Measurements from ENCODE around the gene AK8.
A peak's percentile ranks its signal among the peaks of the same experiment; 100 is the strongest.

Gene AK8

DNA sequence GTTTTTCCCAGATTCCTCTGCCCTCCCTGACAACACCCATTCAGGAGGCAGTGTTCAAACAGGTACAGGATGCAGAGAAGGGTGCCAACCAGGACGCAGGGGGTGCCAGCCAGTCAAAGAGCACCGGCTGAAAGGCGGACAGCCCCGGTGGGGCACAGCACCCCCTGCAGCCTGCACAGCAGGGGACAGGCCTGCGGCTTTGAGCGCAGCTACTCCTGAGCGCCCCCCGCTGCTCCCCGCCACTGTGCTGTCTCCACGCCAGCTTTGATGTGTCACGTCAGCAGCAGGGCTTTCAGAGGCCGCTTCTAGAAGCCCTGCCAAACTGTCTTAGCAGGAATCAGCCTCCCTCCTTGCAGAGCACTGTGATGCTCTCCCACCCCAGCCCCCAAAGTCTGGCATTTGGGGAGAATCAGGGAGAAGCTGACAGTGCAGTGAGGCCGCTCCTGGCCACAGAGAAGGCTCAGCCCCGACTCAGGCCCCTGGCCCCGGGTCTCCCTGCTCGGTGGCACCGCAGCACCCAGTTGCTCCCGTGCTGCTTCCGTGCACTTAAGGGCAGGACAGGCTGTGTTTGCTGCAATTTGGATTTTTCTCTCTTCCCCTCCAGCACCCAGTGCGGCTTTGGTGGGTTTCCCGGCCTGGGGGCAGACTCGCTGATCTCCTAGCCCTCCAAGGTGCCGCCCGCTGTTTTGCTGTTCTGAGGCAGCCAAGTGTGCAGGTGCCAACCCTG lies 20.3 kb downstream of the AK8 start:
- DNase-seq: no peak

GRCh38 chr9:132857031-132857430 lies 21.1 kb downstream of the AK8 start:
- DNase-seq: no peak

- DNase-seq: no peak
Measured at GRCh38 chr9:132855904-132856303, 22.2 kb downstream of the AK8 start.

- no peak for DNase-seq
Measured at GRCh38 chr9:132854832-132855231, 23.3 kb downstream of the AK8 start.

- DNase-seq: no peak
Measured at GRCh38 chr9:132853482-132853881, 24.6 kb downstream of the AK8 start.

GRCh38 chr9:132849185-132849706 lies 28.8 kb downstream of the AK8 start:
- DNase-seq: peak; percentile 60

- DNase-seq: no peak
Measured at GRCh38 chr9:132846918-132847515, 31.1 kb downstream of the AK8 start.

DNA sequence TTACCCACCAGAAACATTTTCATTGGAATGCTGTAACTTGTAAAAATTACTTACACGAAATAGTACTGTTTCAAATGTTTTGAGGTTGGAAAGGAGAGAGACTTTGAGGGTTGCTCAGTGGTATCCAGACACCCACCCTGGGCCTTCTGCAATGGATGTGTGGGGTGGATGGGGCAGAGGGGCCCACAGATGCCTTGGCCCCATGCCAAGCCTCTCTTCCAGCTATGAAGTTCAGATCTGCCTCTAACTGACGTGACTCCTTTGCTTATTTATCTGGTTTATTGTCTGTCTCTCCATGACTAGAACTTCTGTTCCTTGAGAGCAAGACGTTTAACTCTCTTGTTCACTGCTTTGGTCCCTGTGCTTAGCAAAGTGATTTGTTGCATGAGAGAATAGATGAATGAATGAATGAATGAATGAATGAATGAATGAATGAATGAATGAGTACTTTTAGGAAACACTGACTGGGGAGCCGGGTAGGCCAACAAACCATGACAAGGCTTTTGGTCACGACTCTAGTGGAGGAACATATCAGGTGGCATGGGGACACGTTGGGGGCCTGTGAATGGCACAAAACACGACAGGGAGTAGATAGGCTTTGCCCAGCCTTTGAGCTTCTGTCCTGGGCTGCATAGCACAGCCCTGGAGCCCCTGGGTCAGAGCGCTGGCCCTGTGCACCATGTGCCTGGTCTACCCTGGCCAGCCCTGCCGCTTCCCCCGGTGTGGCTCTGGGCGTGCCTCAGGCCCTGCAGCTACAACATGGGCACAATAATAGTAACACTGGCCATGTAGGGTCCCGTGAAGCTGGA lies 31.8 kb downstream of the AK8 start:
- DNase-seq: no peak

- no peak for DNase-seq
Measured at GRCh38 chr9:132842124-132843044, 35.7 kb downstream of the AK8 start.

DNA sequence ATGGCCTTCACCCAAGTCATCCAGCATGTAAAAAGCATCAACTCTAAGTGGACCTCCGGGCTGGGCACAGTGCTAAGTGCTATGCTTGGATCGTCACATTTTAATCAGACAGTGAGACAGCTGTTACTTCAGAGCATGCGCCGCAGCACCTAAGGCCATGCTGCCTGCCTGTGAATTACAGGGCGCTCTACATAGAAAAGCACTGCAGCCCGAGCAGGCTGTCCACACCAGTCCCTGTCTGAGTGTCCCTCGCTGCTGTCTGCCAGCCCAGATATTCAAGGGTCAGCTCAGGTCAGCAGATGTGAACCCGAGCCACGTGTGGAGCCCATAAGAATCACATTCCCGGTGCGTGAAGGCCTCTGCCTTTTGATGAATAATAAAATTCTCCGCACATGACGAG lies 37.1 kb downstream of the AK8 start:
- DNase-seq: no peak

- no peak for DNase-seq
Measured at GRCh38 chr9:132838291-132838690, 39.8 kb downstream of the AK8 start.

- no peak for DNase-seq
Measured at GRCh38 chr9:132837501-132838286, 40.4 kb downstream of the AK8 start.

DNA sequence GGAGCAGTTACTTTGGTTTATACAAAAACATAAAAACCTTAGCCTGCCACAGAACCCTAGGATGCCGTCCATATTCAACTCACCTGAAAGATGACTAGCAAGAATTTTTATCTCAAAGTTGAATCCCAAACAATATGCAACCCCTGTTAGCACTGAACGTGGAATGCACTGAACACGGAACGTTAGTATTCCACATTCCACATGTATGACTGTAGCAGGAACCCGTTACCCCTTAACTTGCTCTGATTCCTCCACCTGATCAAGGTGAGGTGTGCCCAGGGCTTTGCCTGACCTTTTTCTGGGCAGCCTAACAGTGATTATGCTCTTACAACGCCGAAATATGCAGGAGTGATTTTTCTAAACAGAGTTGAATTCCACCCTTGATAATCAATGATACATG lies 43.7 kb downstream of the AK8 start:
- no peak for DNase-seq

GRCh38 chr9:132833550-132834121 lies 44.4 kb downstream of the AK8 start:
- no peak for DNase-seq

GRCh38 chr9:132832171-132832881 lies 45.8 kb downstream of the AK8 start:
- DNase-seq: no peak

DNA sequence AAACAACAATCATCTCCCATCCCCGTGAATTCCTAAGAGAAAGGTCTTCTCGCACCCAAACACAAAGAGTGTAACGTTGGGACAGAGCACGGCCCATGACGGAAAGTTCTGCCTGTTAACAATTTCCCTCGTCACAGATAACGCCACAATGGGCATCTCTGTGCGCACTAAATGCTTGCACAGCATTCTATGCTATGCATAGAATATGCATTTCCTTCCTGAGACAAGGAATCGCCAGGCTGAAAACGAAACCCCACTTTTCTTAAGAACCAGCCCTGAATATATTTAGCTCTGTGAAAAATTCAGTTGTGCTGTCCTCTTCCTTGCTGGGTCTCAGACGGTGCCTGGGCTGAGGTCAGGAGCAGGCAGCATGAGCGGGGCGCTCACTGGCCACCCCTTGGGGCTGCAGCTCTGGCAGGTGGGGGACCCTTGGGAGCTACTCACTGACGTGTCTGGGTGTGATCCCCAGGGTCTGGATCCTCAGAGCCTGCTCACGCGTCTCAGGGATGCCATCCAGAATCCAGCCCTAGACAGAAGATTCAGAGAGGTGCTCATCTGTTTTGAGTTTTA lies 49.8 kb downstream of the AK8 start:
- DNase-seq: no peak

- no peak for DNase-seq
Measured at GRCh38 chr9:132827366-132827765, 50.7 kb downstream of the AK8 start.

- DNase-seq: no peak
Measured at GRCh38 chr9:132826621-132827365, 51.3 kb downstream of the AK8 start.

DNA sequence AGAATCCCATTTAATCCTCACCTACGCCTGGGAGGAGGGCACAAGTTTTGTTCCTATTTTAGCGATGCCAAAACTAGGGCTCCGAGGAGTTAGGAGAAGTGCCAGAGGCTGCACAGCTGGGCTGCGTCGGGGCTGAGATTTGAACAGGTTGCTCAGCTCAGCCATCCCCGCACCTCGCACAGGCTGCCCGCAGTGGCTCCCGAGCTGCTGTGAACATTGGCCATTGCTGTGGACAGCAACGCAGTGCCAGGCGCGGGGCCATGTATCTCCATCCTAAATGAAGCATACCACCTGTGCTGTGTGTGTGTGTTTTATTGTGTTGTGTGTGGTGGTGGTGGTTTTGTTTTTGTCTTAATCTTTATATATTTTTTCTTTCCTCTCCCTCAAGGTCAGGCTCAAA lies 52.0 kb downstream of the AK8 start:
- no peak for DNase-seq

DNA sequence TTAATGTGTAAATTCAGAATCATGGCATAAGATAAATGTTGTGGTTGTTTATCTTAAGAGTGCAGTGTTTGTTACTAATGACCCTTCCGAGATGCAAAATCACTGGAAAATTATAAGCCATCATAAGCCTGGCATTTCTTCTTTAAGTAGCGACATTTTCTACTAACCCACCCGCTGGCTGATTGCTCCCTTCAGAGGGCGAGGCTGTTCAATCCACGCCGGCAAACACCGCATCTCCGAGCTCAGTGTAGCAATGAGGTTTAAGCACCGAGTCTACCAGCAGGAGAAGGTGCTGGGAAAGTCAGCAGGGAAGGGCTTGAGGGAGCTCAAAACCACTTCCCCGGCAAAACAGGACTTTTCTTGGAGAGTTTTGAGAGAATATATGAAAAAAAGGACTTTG lies 52.7 kb downstream of the AK8 start:
- no peak for DNase-seq
